ENCODE results near the gene OR5AR1.
"Not testable (repeated sequence)": the region's sequence is repeated elsewhere in the genome, so short reads cannot be mapped to it uniquely, and the experiment has no call there.

The OR5AR1 gene

DNA sequence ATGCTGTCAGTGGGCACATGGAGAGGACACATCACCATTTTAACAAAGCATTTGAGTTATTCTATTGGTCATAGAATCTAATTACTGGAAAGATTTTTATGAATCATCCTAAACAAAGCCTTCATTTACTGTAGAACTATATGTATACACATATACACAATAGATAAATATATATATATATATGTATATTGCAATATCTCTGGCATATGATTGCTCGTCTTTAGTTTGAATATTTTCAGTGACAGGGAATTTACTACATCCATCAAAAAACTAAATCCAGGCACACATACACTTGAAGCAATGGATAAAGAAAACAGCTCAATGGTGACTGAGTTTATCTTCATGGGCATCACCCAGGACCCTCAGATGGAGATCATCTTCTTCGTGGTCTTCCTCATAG, at the start of gene OR5AR1:
Gene OR5AR1 (plus strand): TSS at position 301 of the 400 bp plus-strand sequence. CDS start 0 bp downstream, at position 301.
- DNase-seq: no peak

DNA sequence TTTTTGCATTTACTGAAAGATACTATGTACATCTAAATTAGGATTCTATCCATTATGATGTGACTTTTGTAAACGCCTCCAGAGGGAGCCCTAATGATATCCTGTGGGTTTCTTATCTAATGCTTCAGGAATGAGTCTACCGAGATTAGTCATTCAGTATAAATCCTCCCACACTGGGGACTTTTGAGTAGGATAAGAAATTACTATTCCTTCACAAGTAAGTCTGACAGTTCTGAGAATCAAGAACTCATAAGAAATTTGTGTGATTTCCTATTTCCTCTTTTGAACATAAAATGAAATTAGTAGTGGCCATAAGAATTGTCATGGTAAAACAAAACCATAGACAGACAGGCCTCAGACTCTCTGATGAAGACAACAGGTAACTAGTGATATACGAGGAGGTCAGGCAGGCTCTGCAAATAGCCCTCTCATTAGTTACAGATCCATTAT, 38.8 kb upstream of the OR5AR1 start:
- no peak for DNase-seq

GRCh38 chr11:56625946-56626345, 37.5 kb upstream of the OR5AR1 start:
- DNase-seq: no peak

DNA sequence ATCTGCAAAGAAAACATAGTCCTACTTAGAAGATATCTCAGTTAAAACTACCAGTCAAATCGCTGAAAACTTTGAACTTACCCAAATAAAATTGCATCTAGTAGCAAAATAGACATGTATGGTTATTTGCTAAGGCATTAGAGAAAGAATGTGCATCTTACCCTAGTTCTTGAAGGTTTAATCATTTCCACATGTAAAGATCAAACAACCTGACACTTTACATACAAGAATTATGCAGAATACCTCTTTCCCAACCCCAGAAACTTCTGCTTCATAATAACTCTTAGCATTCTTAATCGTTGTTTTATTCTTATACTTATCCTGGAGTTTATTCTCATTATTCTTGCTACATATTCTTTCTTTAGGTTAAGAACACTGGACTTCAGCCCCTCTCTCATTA, 31.2 kb upstream of the OR5AR1 start:
- DNase-seq: no peak

DNA sequence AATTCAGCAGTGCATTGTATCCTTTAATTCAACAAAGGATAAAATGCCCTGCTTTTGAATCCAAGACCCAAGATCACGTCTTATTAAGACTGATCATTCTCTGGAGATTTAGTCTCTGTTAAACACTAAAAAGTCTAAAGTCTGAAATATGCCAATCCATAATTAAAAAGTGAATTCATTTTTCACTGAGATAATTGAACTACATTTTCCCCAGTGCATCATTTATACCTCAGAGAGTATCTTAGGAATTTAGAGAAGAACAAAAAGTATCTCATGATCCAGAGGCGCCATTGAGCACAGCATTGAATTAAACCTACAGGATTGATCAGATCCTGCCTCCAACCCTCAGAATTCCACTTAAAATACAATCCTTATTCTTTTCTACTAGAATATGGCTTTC, 26.6 kb upstream of the OR5AR1 start:
- no peak for DNase-seq

GRCh38 chr11:56637500-56637899, 26.0 kb upstream of the OR5AR1 start:
- no peak for DNase-seq

- no peak for DNase-seq
Measured at GRCh38 chr11:56642339-56642738, 21.1 kb upstream of the OR5AR1 start, which contains the start of gene OR5AP2. OR5AP2 (minus strand) TSS chr11:56642439; CDS start chr11:56642439, 0 bp downstream.

DNA sequence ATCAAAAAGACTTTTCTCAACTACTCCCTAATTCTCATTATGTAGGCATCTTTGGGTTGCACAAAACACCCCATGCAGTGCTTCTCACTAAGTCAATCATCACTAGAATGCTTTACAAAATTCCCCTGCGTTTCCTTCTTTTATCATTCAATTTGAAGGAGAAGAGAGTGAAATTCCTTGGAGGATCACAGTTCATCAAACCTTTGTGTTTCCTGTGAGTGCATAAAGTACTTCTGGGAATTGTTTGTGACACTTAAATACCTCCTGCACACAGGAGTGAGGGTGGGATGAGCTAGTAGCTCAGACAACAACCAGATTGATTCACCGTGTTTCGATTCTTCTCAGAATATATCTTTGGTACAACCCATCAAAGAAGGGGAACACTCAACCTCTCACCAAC, 3.7 kb upstream of the OR5AR1 start:
- no peak for DNase-seq

GRCh38 chr11:56670984-56671383, 7.5 kb downstream of the OR5AR1 start:
- no peak for DNase-seq

- no peak for DNase-seq
Measured at GRCh38 chr11:56688554-56689100, 25.1 kb downstream of the OR5AR1 start.

GRCh38 chr11:56691179-56691578, 27.7 kb downstream of the OR5AR1 start:
- not testable (repeated sequence) for DNase-seq

DNA sequence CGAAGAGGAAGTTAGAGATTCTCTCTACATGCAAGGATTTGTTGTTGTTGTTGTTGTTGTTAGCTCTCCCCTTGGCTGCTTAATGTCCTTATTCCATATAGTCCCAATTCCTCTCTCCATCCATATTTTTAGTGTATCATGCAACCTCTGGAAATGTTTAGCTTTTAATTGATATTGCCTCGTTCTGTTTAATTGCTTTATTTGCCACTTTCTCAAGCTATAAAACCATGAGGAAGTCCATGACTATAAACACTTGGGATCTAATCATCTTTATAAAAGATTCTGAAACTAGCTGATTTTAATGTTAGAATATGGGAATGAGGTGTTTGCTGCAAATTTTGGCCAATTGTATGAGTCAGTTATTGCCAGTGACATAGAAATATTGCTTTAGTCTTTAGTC, 29.9 kb downstream of the OR5AR1 start:
- DNase-seq: no peak

- no peak for DNase-seq
Measured at GRCh38 chr11:56698795-56699194, 35.3 kb downstream of the OR5AR1 start, which contains the start of gene OR9G1. OR9G1 (plus strand) TSS chr11:56699095; CDS start chr11:56700388, 1,293 bp downstream.

GRCh38 chr11:56700242-56700913, 36.9 kb downstream of the OR5AR1 start:
- DNase-seq: no peak

GRCh38 chr11:56700914-56701485, 37.5 kb downstream of the OR5AR1 start:
- DNase-seq: no peak

GRCh38 chr11:56705784-56706396, 42.4 kb downstream of the OR5AR1 start:
- DNase-seq: no peak

DNA sequence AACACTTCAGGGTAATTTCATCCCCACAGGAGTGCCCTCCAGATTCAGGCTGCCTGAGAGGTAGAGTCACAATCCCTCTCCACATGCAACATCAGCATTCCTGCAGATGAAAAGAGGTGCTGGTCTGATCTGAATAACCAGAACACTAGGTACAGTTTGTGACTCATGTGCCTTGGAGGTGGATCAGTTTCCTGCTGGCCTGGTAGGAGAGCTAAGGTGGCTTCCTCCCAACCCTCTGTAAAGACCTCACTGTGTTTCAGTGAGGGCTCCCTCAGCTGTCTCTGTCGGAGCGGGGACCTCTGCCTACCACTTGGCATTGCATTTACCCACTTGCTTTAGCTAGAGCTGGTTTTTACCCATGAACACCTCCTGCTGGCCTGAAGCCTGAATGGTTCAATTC, 43.0 kb downstream of the OR5AR1 start:
- no peak for DNase-seq

GRCh38 chr11:56714206-56714605, 50.7 kb downstream of the OR5AR1 start:
- DNase-seq: no peak
